Stimulated activated CD4-positive, alpha-beta T cell treated with anti-CD3 and anti-CD28 coated beads, Interleukin-1b, Interleukin-23, amount 100 ng/mL, for 1 hour (primary cell): ENCODE measurements around the gene VRK1.
"Not testable (repeated sequence)": the region's sequence is repeated elsewhere in the genome, so short reads cannot be mapped to it uniquely, and the experiment has no call there.

Experiments used
- DNase-seq, 2 donors: peaks; one replicate each; pipeline ENCODE4 v3.0.0-alpha.2; 2020; ENCODE audit warnings: low read depth in 2 of 2

Gene VRK1

DNA sequence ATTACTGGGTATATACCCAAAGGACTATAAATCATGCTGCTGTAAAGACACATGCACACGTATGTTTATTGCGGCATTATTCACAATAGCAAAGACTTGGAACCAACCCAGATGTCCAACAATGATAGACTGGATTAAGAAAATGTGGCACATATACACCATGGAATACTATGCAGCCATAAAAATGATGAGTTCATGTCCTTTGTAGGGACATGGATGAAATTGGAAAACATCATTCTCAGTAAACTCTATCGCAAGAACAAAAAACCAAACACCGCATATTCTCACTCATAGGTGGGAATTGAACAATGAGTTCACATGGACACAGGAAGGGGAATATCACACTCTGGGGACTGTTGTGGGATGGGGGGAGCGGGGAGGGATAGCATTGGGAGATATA, 86.8 kb downstream of the VRK1 start:
- DNase-seq, result not testable (repeated sequence)

DNA sequence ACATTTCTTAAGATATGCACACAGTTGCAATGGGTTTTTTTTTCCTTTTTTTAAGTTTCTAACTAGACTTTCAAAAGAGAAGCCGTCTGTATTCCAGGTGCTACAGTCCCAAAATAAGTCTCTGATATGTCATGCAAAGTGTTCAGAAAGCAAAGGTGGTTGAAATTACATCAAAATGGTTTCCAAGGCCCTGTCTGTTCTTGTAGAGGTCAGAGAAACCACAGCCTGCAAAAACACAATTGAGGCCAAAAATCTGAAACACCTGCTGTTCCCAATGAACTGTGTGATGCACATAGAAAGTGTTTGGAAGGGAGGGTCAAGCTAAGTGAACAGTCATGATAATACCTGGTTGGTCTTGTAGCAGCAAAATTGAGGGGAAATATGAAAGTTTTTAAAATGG, 91.0 kb downstream of the VRK1 start:
- DNase-seq, result no peak

DNA sequence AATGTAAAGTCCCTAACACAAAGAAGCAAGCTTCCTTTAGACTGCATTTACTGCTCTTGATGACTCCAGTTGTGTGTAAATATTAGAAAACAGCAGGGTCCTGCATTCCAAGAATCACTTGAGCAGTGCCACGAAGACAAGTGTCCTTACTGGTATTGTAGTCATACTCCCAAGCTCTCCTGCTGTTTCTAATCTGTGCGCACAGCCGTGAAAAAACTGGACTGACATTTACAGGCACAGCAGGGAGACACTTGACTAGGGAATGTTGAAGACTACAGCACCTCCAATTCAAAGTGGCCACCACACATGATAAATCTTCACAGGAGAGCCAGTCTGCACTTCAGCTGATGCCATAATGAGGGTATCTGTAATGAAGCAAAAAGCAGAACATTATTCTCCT, 91.4 kb downstream of the VRK1 start:
- DNase-seq, result no peak

DNA sequence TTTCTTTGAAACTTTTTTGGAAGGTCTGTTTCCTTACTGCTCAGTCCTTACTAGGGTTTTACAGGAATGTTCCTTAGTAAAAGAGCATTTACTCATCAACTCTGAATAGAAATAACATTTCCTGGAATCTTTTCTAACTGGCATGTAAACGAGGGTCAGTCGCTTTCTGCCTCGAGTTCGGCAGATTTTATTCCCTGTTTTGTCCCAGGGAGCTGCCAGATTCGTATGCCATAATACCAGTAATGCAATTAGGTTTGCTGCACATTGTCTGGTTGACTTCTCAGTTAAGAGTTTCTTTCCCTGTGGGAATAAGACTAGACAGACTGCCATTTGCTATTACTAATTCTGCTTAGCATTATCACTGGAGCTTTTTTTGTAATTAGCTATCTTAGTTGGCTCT, 91.9 kb downstream of the VRK1 start:
- DNase-seq, result no peak

DNA sequence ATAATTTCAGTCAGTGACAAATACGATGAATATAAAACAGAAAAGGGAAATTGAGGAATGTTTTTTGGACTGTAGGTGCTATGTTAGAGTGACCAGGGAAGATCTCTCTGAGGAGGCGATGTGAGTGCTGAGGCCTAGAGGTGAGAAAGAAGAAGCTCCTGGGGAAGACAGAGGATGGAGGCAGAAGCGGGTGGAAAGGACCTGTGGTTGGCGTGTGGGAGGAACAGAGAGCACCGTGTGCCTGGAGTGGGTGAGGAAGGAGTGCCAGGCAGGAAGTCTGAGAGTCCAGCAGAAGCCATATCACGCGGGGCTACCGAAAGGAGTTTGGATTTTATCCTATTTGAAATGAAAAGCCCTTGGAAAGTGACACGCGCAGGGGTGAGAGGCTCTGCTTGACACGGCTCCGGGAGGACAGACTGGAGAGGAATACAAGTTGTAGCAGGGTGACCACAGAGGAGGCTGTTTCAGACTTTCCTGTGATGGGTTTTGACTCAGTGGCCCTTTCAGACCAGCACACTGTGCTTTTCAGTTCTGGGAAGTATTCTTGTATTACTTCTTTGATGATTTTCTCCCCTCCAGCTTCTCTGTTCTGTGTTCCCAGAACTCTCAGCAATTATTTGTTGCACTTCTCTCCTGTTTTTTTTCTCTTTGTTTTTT, 96.9 kb downstream of the VRK1 start:
- no peak for DNase-seq

DNA sequence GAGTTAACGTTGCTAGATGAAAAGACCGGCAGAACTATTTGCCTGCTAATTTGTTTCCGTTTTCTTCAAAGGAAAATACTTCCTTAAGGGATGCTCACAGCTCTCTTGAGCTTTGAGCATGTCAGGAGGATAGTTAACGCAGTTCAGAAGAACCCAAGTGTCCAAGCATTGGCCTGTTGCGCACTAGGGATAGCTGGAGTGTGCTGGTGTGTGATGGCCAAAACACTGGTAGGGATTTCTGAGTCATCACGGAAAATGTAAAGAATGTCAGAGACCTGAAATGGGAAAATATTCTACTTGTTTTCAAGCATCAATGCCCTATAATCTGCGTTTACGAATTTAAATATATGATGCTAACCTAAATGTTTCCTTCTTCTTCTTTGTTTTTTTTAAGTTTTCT, 97.8 kb downstream of the VRK1 start:
- DNase-seq, result no peak

DNA sequence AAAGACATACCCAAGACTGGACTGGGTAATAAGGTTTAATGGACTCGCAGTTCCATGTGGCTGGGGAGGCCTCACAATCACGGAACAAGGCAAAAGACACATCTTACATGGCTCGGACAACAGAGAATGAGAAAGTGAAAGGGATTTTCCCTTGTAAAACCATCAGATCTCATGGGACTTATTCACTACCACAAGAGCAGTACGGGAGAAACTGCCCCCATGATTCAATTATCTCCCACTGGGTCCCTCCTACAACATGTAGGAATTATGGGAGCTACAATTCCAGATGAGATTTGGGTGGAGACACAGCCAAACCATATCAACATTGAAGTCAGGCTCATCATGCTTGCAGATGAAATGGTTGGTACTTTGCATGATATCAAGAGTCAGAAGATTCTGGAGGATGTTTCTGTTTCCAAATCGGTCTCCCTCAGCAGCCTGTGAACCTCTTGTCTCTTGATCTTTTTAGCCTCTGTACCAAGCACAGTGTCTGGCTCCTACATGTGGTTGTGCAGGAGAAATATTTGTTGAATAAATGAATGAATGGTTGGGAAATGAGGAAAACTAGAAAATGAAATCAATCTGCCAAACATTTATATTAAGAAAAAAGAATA, 98.6 kb downstream of the VRK1 start:
- no peak for DNase-seq

DNA sequence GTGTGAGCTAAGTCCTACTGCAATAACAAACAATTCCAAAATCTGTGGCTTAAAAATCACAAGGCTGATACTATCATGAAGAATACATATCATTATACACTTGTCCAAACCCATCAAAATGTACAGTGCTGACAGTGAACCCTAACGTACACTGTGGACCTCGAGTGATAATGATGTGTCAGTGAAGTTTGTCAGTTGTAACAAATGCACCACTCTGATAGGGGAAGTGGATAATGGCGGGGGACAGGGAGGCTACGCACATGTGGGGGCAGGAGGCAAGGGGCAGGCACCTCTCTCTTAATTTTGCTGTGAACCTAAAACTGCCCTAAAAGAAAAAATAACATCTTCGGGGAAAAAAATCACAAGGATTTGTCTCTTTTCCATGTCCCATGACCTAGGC, 100.0 kb downstream of the VRK1 start:
- DNase-seq, result no peak

DNA sequence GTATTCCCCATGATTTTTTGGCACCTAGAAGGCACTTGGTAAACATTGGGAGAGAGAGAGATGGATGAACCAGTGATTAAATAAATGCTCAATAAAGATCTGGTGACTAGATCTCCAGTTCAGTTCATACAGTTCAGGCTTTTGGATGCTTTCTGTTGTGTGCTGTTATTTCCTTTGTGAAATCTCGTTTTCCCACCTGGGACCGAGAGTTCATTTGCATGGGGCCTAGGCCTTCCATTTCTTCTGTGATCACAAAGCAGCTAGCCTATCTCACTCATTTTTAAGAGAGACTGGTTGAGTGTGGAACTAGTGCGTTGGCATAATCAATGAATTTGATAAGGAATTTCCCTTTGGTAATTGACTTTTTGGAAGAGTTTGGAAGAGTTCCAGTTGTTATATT, 104.0 kb downstream of the VRK1 start:
- no peak for DNase-seq

DNA sequence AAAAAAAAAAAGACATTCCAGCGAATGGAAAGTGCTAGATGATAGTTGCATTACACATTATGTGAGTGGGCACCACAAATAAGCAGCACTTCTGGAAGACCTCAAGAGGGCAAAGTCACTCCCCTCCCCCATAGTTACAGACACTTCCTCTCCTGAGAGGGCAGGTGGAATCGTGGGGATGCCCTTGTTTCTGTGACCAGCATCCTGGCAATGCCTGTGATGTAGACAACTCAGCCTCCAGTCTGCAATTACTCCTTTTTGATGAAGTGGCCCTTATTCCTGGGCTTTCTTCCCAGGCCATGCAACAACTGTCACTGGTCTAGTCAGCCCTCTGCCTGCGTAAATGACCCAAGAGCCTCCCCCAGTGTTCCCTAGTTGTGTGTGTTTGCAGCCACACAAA, 104.8 kb downstream of the VRK1 start:
- no peak for DNase-seq

DNA sequence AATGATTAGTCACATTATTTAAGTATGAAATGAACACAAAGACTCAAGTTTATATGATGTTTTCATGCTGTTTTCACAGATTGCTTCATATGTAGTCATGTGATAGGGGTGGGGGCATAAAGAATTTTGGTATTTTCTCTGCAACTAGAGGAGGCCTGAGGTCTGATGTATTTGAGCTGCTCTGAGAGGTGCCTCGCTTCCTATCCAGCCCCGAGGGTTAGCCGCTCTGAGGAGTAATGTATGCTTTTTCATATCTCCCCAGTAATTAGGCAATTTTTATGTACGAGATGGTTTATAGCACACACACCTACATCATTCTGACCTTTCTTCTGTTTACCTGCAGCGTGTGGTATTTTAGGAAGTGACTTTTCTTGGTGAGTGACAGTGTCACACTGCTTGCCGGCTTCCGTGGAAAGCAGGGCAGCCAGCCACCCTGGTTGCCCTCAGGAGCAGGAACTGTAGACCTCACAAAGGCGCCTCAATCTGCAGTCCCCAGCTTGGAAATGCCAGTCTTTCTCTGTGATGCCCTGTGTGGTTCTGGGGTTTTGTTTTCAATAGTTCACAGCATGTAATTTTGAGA, 106.4 kb downstream of the VRK1 start:
- no peak for DNase-seq

DNA sequence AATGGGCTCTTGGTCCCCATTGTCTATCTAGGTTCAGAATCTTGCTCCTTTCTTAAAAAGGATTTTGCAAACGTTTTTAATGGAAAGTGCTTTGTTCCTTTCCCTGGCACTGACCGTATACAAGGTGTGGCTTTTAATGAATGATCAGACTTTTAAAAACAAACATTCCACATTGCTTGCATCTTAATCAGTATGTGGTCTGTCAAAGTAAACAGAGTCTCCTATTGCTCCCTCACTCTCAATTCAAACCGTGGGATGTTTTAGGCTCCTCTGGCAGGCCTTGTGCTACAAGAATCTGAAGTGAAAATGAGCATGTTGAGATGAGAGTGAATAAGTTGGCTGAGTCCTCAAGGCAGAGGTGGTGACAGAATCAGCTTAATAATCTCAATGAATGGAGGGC, 107.0 kb downstream of the VRK1 start:
- no peak for DNase-seq

DNA sequence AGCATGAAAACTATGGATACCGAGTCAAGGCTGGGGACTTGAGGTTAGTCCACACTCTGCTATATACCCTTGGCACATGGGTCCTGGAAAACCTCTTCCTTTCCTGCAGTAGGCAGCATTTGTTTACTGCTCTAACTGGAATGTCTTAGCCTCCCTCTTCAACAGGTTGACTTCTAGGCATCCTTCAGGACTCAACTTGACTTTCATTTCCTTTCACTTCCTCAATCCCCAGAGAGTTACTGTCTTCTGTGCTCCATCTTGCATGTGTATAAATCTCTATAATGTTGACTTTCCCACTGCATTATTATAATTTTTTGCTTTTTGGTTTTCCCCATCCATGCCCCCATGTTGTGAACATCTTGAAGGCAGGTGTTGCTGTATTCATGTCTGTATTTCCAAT, 107.9 kb downstream of the VRK1 start:
- no peak for DNase-seq

DNA sequence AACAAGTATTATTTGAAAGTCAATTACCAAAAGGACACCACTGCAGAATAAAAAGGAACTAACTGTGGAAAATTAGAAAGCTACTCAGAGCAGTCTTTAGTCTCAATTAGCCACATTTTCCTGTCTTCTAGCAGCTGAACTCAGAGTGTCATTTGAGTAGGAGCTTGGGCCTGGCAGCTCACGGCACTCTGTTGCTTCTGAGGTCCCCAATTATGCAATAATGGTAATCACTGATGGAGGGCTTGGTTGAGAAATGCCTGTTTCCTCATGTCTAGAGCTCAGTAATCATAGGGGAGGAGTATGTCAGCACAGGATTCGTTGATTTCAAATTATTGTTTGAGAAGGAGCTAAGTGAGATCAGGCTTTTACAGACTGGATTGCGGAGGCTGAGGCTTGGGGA, 108.6 kb downstream of the VRK1 start:
- DNase-seq, result no peak

DNA sequence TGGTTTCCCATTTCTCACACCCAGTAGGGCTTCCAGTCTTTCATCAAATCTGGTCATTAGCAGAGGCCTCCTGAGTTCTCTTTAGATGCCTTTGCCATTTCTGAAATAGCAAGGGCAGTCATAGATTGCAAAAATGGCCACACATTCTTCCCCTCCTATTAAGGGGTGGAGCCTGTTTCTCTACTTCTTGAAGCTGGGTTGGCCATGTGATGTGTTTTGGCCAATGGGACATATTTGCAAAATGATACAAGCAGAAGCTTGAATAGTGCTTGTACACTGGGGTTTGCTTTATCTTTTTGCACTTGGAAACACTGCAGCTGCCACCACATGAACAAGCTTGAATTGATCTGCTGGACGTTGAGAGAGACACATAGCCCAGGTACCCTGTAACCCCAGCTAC, 109.3 kb downstream of the VRK1 start:
- DNase-seq, result no peak

DNA sequence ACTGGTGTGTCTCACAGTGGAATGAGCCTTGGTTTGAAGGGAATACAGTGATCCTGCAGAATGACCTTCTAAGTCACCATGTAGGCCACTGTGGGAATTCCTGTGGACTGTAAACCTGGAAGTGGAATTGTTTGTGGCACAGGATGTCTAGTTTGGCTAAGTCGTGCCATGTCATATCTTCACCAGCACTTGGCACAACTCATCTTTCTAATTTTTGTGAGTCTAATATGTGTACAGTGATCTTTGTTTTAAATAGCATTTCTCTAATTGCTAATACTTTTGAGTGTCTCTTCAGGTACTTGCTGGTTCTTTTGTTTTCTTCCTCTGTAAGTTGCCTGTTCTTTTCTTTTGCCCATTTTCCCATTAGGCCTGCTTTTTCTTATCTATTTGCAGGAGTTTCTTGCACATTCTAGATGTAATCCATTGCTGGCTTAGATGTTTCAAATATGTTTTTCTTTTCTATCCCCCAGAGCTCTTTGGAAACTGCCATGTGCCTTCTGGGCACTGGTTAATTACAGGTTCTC, 112.7 kb downstream of the VRK1 start:
- no peak for DNase-seq

DNA sequence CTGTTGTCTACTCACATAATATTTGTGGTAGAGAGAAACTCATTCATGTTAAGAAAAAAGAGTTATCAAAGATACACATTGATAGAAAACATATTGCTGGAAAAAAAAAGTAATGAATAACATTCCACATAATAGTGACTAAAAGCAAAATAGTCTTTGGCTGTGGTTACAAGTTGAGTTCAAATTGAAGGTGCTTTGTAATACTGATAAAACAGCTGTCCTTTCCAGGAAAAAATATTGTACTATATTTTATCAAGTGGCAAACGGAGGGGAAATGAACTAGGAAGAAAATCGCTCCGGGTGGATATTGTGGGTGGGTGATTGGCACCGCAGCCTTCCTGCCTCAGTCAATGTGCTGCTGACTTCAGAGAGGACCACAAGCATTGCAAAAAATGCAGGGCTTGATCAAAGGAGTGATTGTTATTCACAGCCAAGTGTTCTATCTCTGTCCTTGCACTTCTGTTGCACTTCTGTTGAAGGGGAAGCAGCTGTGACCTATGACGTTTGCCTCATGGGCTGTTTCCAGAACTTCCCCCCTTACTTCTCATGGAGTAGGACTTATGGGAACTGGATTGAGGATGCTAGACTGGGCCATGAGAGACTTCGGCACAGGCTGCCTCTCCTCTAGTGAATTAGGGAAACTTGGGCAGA, 114.4 kb downstream of the VRK1 start:
- DNase-seq, result no peak

DNA sequence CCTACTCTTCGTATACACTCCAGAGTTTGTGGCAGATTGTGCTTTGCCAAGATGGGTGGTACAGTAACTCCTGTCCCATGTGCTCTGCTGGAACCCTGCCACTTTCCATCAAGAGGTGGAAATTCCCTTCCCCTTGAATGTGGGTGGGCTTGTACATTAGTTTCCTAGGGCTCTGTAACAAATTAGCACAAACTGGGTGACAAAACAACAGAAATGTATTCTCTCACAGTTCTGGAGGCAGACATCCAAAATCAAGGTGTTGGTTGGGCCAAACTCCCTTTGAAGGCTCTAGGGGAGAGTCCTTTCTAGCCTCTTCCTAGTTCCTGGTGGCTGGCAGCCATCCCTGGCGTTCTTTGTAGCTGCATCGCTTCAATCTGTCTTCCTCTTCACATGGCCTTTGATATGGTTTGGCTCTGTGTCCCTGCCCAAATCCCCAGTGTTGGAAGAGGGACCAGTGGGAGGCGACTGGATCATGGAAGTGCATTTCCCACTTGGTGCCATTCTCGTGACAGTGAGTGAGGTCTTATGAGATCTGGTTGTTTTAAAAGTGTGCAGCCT, 117.5 kb downstream of the VRK1 start:
- no peak for DNase-seq

DNA sequence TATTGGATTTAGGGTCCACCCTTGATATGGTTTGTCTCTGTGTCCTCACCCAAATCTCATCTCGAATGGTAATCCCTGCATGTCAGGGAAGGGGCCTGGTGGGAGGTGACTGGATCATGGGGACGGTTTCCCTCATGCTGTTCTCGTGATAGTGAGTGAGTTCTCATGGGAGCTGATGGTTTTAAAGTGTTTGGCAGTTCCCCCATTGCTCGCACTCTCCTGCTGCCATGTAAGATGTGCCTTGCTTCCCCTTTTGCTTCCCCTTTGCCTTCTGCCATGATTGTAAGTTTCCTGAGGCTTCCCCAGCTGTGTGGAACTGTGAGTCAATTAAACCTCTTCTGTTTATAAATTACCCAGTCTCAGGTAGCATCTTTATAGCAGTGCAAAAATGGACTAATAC, 118.3 kb downstream of the VRK1 start:
- no peak for DNase-seq

DNA sequence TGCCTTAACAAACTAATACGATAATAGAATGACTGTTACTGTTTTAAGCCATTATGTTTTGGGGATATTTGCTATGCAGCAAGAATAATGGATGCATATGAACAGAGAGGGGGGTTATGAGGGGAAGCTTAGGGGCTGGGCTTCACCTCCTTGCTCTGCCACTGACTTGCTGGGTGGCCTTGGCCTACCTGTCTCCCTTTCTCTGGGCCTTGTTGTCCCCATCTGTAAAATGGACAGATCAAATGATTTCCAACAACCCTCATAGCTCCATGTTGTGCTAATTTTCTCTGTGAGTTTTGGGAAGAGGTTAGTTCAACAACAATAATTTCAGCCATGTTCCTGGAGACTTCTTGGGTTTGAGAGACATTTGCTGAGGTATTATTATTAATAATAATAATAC, 119.6 kb downstream of the VRK1 start:
- DNase-seq, result no peak

DNA sequence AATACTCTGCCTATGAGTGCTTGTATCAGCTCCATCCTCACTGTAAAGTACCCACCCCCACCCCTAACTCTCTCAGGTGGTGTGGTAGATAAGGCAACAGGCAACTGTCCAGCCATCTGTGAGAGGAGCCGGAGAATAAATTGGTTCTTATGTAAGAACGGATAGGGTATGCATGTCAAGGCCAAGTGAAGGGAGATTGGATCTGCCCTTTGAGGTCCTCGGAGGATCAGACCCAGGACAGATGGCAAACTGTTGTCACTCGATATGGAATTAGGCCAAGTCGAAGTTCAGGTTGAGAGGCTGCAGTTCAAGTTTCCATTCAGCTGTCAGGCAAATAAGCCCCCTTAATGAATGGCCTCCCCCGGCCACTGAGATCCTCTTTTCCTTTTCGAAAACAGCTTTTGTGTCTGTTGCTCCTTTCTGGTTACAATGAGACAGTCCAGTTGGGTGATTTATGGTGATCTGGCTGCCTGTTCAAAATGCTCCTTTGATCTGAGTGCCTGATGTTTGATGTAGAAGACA, 120.3 kb downstream of the VRK1 start:
- no peak for DNase-seq

DNA sequence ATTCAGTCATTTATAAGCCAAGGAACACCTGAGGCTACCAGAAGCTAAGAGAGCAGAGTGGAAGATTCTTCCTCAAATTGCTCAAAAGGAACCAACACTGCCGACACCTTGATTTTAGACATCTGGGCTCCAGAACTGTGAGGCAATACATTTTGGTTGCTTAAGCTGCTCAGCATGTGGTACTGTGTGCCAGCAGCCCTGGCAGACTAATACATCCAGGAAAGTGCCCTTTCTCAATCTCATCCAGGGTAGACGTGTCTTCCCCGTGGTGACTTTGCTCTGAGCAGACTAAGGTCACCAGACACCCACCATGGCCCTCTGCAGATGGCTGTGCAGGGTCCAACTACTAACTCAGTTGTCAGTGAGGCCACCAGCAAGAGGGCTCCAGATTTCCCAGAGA, 122.8 kb downstream of the VRK1 start:
- no peak for DNase-seq
